ES-I3 (cell line): Measurements from ENCODE around the gene SPOUT1.
A peak's percentile ranks its signal among the peaks of the same experiment; 100 is the strongest.
"Not testable (repeated sequence)": the region's sequence is repeated elsewhere in the genome, so short reads cannot be mapped to it uniquely, and the experiment has no call there.

Experiments used
- H3K36me3 ChIP-seq: 2 replicates; pipeline ENCODE4 v1.6.1; 2013; ENCODE audit warnings: mild to moderate bottlenecking, low read length, control low read depth, moderate library complexity; ENCODE audit not compliant: insufficient read depth
- H3K4me1 ChIP-seq: 2 replicates; pipeline ENCODE4 v1.6.1; 2013; ENCODE audit warnings: mild to moderate bottlenecking, control low read depth, low read length; ENCODE audit not compliant: insufficient read depth
- H3K9ac ChIP-seq: 2 replicates; pipeline ENCODE4 v1.6.1; 2013; ENCODE audit warnings: low read depth, mild to moderate bottlenecking, low read length, moderate library complexity
- H3K9me3 ChIP-seq: 2 replicates; pipeline ENCODE4 v1.6.1; 2013; ENCODE audit warnings: mild to moderate bottlenecking, low read length, moderate library complexity; ENCODE audit not compliant: control insufficient read depth, insufficient read depth

Gene SPOUT1

DNA sequence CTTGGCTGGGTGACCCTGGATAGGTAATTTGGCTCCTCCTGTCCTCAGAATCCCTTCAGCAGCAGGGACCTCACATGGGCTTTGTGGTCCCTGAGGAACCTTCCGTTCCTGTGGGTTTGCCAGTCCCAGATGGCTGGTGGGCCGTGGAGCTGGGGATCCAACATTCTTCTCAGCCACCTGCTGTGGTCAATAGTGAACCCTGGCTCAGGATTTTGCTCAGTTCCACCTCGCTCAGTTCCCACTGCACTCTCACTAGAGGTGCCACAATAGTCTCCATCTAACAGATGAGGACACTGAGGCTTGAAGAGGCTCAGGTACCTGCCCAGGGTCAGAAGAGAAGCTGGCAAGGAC, 17.1 kb upstream of the SPOUT1 start:
- no peaks in the 10 kb centered on the region for H3K4me1 ChIP-seq
- H3K36me3 ChIP-seq: peaks cover 3% of the 10 kb centered on the region; the same call in 1 of the 2 replicates
- no peaks in the 10 kb centered on the region; the same call in 1 of the 2 replicates for H3K9me3 ChIP-seq
- no peak overlapping the region for H3K9ac ChIP-seq

DNA sequence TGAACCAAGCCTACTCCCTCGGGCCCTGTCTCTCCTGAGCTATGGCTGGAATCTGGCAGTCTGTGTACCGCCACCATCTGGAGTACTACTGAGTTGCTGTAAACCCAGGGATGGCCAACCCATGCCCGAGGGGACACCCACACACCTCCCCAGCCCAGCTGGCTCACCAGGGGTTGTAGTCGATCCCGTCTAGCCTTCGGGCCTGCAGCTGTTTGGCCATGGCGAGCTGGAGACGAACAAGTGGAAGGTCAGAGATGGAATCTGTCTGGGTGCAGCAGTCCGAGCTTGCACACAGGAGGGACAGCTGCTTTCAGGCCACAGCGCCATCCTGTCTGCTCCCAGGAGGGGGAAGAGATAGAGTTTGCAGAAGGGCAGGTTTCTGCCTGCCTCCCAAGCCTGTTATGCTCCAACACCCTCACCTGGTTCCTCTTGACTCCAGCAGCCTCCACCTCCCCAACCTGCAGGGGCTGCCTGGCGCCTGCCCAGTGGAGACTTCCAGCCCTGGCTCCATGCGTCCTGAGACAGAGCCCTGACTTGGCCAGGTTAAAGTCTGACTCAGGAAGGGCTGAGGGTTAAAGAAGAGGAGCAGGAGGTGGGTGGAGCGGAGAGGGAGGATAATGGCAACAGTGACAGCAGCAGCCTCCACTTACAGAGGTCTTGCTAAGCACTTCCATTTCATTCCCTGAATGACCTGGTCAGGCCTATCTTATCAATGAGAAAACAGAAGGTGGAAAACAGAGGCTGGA, 15.8 kb upstream of the SPOUT1 start:
- no peaks in the 10 kb centered on the region for H3K4me1 ChIP-seq
- no peaks in the 10 kb centered on the region; the same call in 1 of the 2 replicates for H3K9me3 ChIP-seq
- H3K36me3 ChIP-seq: peaks cover 3% of the 10 kb centered on the region; the same call in 1 of the 2 replicates
- no peak overlapping the region for H3K9ac ChIP-seq

DNA sequence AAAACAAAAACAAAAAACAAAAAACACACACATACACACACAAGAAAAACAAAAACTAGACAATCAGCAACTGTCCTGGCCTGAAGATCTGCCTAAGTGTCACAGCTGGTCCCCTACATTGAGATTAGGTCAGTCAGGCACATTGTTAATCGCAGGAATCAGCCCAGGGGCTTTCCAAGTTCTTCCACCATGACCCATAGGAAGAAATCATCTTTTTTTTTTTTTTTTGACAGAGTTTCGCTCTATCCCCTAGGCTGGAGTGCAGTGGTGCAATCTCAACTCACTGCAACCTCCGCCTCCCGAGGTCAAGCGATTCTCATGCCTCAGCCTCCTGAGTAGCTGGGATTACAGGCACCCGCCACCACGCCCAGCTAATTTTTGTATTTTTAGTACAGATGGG, 13.6 kb upstream of the SPOUT1 start:
- not testable (repeated sequence) for H3K4me1 ChIP-seq, H3K9me3 ChIP-seq, H3K36me3 ChIP-seq, H3K9ac ChIP-seq

DNA sequence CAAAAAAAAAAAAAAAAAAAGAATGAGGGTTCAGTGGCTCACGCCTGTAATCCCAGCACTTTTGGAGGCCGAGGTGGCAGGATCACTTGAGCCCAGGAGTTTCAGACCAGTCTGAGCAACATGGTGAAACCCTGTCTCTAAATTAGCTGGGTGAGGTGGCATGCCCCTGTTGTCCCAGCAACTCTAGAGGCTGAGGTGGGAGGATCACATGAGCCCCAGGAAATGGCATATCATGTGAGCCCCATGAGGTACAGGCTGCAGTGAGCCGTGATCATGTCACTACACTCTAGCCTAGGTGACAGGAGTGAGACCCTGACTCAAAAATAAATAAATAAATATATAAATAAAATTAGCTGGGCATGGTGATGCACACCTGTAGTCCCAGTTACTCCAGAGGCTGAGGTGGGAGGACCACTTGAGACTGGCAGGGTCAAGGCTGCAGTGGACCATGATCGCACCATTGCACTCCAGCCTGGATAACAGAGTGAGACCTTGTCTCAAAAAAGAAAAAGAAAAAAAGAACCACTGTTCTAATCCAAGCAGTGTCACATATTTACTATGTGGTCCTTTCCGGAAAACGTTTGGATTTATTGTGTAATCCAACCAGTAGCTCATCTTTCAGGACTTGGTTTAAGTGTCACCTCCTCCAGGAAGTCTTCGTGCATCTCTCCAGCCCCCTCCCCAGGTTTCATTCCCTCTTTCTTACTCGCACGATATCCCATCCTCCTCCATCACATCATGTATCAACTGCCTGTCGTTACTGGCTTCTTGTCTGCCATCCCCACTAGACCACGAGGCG, 12.3 kb upstream of the SPOUT1 start:
- H3K9me3 ChIP-seq: no peaks in the 10 kb centered on the region
- H3K4me1 ChIP-seq: no peaks in the 10 kb centered on the region
- peaks cover 3% of the 10 kb centered on the region; the same call in 1 of the 2 replicates for H3K36me3 ChIP-seq
- H3K9ac ChIP-seq: no peak overlapping the region

DNA sequence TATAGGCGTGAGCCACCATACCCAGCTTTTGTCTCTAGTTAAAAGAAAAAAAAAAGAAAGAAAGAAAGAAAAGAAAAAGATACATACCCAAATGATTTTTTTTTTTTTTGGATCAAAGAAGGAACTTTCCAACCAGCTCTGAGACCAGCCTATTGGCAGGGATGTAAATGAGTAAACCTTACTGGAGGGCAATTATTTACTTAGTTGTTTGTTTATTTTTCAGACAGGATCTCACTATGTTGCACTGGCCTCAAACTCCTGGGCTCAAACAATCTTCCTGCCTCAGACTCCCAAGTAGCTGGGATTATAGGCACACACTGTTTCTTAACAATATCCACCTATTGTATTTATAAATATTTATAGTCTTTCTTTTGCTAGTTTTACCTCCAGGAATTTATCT, 10.9 kb upstream of the SPOUT1 start:
- Histone ChIP-seq H3K9ac (no peak overlapping the region), H3K9me3 (no peaks in the 10 kb centered on the region), H3K4me1 (no peaks in the 10 kb centered on the region), H3K36me3 (peaks cover 3% of the 10 kb centered on the region; the same call in 1 of the 2 replicates)

GRCh38 chr9:128838338-128838737, 8.7 kb upstream of the SPOUT1 start:
- no peaks in the 10 kb centered on the region for H3K4me1 ChIP-seq
- H3K9ac ChIP-seq: no peak overlapping the region
- no peaks in the 10 kb centered on the region for H3K9me3 ChIP-seq
- peaks cover 2% of the 10 kb centered on the region; the same call in 1 of the 2 replicates for H3K36me3 ChIP-seq

DNA sequence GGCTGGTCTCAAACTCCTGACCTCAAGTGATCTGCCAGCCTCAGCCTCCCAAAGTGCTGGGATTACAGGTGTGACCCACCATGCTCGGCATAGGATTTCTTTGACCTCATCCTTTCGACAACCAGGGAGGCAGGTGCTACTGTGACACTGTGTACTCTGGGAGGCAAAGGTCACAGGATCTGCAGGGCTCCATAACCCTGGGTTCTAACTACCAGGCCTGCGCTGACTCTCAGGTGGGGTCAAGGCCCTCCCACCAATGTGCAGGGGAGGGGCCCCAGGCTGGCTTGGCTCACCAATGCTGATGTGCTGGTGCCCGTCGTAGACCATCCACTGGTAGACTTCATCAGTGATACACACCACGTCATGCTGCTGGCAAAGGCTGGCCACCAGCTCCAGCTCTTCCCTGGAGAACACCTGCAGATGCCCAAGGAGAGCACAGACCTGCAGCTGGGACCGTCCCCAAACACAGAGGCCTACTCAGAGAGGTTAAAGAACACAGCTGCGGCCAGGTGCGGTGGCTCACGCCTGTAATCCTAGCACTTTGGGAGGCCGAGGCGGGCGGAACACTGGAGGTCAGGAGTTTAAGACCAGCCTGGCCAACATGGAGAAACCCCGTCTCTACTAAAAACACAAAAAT, 7.0 kb upstream of the SPOUT1 start:
- H3K9ac ChIP-seq: no peak overlapping the region
- no peaks in the 10 kb centered on the region for H3K4me1 ChIP-seq
- no peaks in the 10 kb centered on the region for H3K9me3 ChIP-seq
- H3K36me3 ChIP-seq: peaks cover 6% of the 10 kb centered on the region; the same call in 1 of the 2 replicates

DNA sequence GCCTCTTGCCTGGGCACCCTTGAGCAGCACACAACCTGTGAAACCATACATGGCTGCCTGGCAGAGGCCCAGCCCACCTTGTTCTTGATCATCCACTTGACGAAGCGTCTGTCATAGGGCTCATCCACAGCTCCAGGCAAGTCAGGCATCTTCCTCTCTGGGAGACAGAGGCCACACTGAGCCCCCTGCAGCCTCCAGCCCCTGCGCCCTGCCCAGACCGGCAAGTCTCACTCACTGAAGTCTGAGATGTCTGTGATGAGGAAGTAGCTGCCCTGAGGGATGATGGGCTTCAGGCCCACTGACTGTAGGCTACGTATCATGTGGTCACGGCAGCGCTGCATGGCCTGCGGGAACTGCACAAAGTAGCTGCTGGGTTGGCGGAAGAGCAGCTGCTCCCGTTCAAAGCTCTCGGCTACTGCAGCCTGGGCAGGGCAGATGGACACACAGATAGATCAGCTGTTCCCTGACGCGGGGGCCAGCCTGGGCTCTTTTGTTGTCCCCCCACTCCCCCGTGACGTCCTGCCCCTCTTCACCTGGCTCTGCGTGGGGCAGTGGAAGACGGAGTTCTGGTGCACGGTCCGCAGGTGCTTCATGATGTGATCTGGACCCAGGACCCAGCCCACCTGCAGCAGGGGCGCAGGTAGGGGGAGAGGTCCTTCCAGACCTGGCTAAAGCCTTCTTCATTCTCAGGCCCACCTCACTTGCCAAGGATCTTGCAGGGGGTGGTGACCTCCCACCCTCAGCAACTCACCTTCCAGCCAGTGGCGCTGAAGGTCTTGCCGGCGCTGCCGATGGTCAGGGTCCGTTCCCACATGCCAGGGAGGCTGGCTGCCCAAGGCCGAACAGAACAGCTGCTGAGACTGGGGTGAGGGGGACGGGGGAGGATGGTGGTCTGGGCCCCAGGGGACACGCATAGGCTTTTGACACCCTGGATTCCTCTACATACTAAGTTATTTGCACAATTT, 5.9 kb upstream of the SPOUT1 start:
- Histone ChIP-seq H3K9me3 (no peaks in the 10 kb centered on the region), H3K36me3 (peaks cover 6% of the 10 kb centered on the region; the same call in 1 of the 2 replicates)

DNA sequence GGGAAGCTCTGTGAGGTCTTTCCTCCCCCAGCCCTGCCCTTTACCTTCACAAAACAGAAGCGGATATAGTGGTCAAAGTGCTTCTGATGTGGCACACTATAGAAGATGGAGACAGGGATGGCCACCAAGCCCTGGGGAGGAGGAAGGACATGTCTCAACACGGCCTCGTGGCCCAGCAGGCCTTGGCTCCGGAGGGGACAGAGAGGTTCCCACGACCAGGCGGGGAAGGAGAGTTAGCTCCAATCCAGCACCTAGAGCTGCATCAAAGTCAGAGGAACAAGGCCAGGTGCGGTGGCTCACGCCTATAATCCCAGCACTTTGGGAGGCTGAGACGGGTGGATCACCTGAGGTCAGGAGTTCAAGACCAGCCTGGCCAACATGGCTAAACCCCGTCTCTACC, 4.1 kb upstream of the SPOUT1 start:
- Histone ChIP-seq H3K36me3 (peaks cover 6% of the 10 kb centered on the region; the same call in 1 of the 2 replicates), H3K9me3 (no peaks in the 10 kb centered on the region), H3K9ac (no peak overlapping the region), H3K4me1 (no peaks in the 10 kb centered on the region)

More for the DNA sequence above, 5.9 kb upstream of the SPOUT1 start:
- H3K4me1 ChIP-seq: no peaks in the 10 kb centered on the region
- H3K9ac ChIP-seq: no peak overlapping the region

DNA sequence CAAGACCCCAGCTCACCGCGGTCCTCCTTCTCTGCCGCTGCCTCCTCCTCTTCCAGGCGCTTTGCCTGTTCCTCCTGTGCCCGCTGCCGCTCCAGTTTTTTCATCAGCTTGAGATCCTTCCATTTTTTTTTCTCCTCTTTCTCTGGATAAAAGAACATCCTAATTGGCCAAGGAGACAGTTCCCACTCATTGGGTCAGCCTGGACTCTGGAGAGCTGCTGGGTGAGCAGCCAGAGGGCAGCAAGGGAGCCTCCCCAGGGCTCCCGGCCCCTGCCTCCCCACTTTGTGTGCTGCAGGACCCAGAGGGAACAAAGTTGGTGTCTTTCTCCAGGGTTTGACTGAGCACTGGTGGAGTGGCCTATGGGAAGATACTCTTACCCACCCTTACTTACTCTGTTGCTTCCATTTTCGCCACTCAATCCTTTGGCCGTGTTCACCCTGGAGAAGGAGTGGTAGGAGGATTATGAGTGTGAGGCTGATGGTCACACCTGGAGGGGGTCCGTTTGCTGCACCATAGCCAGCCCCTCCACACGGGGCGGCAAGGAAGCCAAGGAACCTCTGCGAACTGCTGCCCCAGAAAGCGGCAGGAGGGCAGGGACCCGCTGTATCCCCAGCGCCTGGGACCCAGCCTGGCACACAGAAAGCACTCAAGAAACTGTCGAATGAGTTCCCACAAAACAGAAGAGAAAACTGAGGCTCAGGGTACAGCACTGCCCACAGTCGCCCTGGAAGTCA, 708 bp downstream of the SPOUT1 start:
- Histone ChIP-seq H3K4me1 (no peaks in the 10 kb centered on the region), H3K9me3 (no peaks in the 10 kb centered on the region), H3K36me3 (peaks cover 16% of the 10 kb centered on the region; the same call in 1 of the 2 replicates), H3K9ac (peak overlapping the region; percentile 82)

- H3K9ac ChIP-seq: no peak overlapping the region
- peaks cover 13% of the 10 kb centered on the region; the same call in 1 of the 2 replicates for H3K36me3 ChIP-seq
- H3K4me1 ChIP-seq: no peaks in the 10 kb centered on the region
- no peaks in the 10 kb centered on the region for H3K9me3 ChIP-seq
Observed at GRCh38 chr9:128828267-128828666, 1.3 kb downstream of the SPOUT1 start.

DNA sequence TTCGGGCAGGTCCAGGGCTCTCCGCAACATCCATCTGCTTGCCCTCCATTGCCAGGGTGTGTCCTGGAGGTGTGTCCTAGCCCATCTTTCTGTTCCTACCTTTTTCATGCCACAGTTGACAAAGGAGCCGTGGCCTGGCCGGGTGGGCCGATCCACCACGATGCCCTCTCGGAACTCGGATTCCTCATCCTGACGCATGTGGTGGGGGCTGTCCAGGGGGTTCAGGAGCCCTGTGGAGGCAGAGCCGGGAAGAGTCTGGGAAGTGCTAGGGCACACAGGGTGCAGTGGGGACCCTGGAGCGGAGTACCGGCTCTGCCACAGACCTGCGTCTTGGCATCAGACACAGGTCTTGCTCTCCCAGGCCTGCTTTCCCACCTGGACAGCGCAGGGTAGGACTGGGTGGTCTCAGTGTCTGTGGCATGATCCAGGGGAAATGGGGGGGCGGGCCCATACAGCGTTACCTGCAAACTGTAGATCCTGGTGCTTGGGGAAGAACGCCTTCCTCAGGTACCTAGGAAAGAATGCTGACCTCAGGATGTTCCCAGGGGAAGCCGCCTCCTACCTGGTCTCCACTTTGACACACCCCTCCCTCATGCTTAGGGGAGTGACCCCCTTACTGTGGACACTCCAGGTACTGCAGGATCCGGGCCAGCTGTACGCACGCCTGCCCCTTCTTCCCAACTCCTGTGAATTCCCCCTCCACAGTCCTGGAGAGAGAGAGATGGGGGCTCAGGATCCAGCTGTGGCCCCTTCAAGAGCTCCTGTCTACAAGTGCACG, 3.5 kb downstream of the SPOUT1 start:
- no peaks in the 10 kb centered on the region for H3K4me1 ChIP-seq
- H3K9me3 ChIP-seq: no peaks in the 10 kb centered on the region
- H3K9ac ChIP-seq: no peak overlapping the region
- peaks cover 17% of the 10 kb centered on the region for H3K36me3 ChIP-seq

DNA sequence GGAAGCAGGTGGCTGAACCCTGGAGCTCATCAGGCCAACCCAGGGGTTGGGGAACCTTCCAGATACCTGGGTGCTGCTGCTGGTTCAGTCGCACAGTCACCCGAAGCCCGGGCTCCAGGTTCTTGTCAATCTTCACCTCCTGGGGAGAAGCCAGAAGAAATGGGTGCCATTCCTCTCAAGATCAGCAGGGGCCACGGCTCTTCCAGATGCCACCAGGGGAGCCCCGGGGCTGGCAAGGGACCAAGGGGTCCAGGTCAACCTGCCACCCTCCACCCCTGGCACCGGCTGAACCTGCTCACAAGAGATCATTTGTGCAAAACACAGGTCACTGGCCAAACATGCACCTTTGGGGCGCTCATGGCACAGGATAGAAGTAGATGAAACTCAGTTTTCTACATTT, 4.7 kb downstream of the SPOUT1 start:
- no peaks in the 10 kb centered on the region for H3K4me1 ChIP-seq
- H3K9me3 ChIP-seq: no peaks in the 10 kb centered on the region
- no peak overlapping the region for H3K9ac ChIP-seq
- peaks cover 17% of the 10 kb centered on the region for H3K36me3 ChIP-seq
